Measurements from ENCODE around the gene NACA. TPM values are rescaled to one million over a fixed set of nuclear protein-coding genes. Genes with fewer than 3 reads are reported as not detected.

Gene NACA
- total RNA-seq, 1 donor from 2014 or later, result 680 TPM

DNA sequence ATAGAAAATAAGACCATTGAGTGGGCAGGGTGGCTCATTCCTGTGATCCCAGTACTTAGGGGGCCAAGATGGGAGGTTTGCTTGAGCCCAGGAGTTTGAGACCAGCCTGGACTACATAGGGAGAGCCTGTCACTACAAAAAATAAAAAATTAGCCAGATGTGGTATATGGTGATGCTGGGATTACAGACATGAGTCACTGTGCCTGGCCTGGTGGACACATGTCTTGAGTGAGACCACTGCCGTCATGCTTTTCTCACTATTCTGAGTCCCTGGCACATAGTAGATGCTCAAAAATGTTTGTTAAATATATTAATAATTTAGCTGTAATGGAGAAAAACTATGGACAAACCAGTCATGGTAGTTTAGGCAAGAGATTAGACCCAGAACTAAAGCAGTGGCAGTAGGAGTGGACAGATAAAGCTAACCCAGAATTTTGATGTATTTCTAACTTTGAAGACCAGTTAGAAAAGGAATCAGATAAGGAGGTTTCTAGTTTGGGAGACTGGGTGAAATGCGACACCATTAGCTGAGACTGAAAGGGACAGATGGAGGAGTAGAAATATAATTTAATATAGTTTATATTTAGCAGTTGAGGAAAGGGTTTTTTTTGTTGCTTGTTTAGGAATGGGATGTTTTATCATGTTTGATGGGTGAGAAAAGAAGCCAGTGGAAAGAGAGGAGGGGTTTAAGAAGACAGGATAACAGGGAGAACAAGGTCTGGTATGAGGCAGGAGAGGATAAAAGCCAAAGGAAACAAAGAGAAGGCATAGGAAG lies 29.6 kb downstream of the NACA start:
- DNase-seq (ENCODE audit: low read depth) (no peak), FAIRE-seq (no peak)
- Histone ChIP-seq H3K27me3 (ENCODE audit: insufficient read depth, low read length) (no peaks in the 10 kb centered on the region), H3K4me2 (ENCODE audit: low read length) (no peak overlapping the region), H3K27ac (ENCODE audit: low read depth, low read length) (no peak overlapping the region), H4K20me1 (ENCODE audit: insufficient read depth, low read length) (no peaks in the 10 kb centered on the region), H3K4me1 (ENCODE audit: insufficient read depth, low read length) (no peaks in the 10 kb centered on the region), H3K4me3 (ENCODE audit: insufficient read depth, low read depth, low read length) (no peak overlapping the region), H3K9ac (ENCODE audit: low read length) (no peak overlapping the region), H3K36me3 (ENCODE audit: insufficient read depth, low read length) (no peaks in the 10 kb centered on the region), H3K9me3 (ENCODE audit: insufficient read depth, low read depth, low read length) (no peaks in the 10 kb centered on the region), H3K79me2 (ENCODE audit: insufficient read depth, low read length) (no peaks in the 10 kb centered on the region), H2AFZ (ENCODE audit: low read depth, low read length) (no peak overlapping the region)
- Mint-ChIP-seq H3K36me3 (ENCODE audit: low read depth, unreplicated experiment) (no peaks in the 10 kb centered on the region), H3K9me3 (ENCODE audit: unreplicated experiment) (no peaks in the 10 kb centered on the region), H3K4me3 (ENCODE audit: unreplicated experiment) (no peak overlapping the region), H3K27ac (ENCODE audit: unreplicated experiment) (no peak overlapping the region), H3K4me1 (ENCODE audit: low read depth, unreplicated experiment) (no peaks in the 10 kb centered on the region), H3K27me3 (ENCODE audit: low read depth, unreplicated experiment) (no peaks in the 10 kb centered on the region)
- TF ChIP-seq, protein P1, sequence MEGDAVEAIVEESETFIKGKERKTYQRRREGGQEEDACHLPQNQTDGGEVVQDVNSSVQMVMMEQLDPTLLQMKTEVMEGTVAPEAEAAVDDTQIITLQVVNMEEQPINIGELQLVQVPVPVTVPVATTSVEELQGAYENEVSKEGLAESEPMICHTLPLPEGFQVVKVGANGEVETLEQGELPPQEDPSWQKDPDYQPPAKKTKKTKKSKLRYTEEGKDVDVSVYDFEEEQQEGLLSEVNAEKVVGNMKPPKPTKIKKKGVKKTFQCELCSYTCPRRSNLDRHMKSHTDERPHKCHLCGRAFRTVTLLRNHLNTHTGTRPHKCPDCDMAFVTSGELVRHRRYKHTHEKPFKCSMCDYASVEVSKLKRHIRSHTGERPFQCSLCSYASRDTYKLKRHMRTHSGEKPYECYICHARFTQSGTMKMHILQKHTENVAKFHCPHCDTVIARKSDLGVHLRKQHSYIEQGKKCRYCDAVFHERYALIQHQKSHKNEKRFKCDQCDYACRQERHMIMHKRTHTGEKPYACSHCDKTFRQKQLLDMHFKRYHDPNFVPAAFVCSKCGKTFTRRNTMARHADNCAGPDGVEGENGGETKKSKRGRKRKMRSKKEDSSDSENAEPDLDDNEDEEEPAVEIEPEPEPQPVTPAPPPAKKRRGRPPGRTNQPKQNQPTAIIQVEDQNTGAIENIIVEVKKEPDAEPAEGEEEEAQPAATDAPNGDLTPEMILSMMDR (IDR thresholded peaks at IDR 0.05; ENCODE audit: insufficient read depth, low read depth, low read length), result no peak
- no peak for TF ChIP-seq EZH2 (IDR thresholded peaks at IDR 0.05; ENCODE audit: insufficient read depth, low read length)

DNA sequence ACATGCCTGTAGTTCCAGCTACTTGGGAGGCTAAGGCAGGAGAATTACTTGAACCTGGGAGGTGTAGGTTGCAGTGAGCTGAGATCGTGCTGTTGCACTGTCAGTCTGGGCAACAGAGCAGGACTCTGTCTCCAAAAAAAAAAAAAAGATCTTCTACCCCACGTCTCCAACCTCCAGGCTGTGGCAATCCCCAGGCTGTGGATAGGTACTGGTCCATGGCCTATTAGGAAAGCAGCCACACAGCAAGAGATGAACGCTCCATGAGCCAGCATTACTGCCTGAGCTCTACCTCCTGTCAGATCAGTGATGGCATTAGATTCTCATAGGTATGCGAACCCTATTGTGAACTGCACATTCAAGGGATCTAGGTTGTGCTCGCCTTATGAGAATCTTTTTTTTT lies 30.9 kb downstream of the NACA start:
- no peaks in the 10 kb centered on the region for H4K20me1 ChIP-seq (ENCODE audit: insufficient read depth, low read length)
- H3K9me3 ChIP-seq (ENCODE audit: insufficient read depth, low read depth, low read length), result no peaks in the 10 kb centered on the region
- H3K4me3 Mint-ChIP-seq (ENCODE audit: unreplicated experiment), result no peak overlapping the region
- no peaks in the 10 kb centered on the region for H3K27me3 ChIP-seq (ENCODE audit: insufficient read depth, low read length)
- H3K27me3 Mint-ChIP-seq (ENCODE audit: low read depth, unreplicated experiment), result no peaks in the 10 kb centered on the region
- DNase-seq (ENCODE audit: low read depth) (no peak), FAIRE-seq (no peak)
- H3K9me3 Mint-ChIP-seq (ENCODE audit: unreplicated experiment), result no peaks in the 10 kb centered on the region
- no peak for TF ChIP-seq EZH2 (IDR thresholded peaks at IDR 0.05; ENCODE audit: insufficient read depth, low read length)
- peaks cover 2% of the 10 kb centered on the region for H3K4me1 ChIP-seq (ENCODE audit: insufficient read depth, low read length)
- H3K9ac ChIP-seq (ENCODE audit: low read length), result no peak overlapping the region
- H3K27ac Mint-ChIP-seq (ENCODE audit: unreplicated experiment), result no peak overlapping the region
- H3K36me3 ChIP-seq (ENCODE audit: insufficient read depth, low read length), result no peaks in the 10 kb centered on the region
- H3K79me2 ChIP-seq (ENCODE audit: insufficient read depth, low read length), result no peaks in the 10 kb centered on the region
- no peaks in the 10 kb centered on the region for H3K4me1 Mint-ChIP-seq (ENCODE audit: low read depth, unreplicated experiment)
- no peak overlapping the region for H3K4me2 ChIP-seq (ENCODE audit: low read length)
- no peak overlapping the region for H3K4me3 ChIP-seq (ENCODE audit: insufficient read depth, low read depth, low read length)
- H3K36me3 Mint-ChIP-seq (ENCODE audit: low read depth, unreplicated experiment), result no peaks in the 10 kb centered on the region
- H3K27ac ChIP-seq (ENCODE audit: low read depth, low read length), result no peak overlapping the region
- no peak overlapping the region for H2AFZ ChIP-seq (ENCODE audit: low read depth, low read length)

DNA sequence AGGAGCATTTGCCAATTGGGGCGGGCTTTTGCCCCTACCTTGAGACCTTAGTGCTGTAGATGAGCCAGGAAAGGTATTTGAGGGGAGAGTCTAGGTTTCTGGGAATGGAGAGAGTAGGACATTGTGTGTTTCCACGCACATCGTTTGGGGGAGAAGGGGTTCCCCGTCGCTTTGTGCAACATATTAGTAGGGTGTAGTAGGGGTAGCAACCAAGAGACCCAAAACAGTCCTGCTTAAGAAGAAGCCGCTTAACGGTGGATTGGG lies 36.3 kb downstream of the NACA start:
- FAIRE-seq (no peak), DNase-seq (ENCODE audit: low read depth) (no peak)
- H3K4me1 ChIP-seq (ENCODE audit: insufficient read depth, low read length), result peaks cover 19% of the 10 kb centered on the region
- no peaks in the 10 kb centered on the region for H3K9me3 Mint-ChIP-seq (ENCODE audit: unreplicated experiment)
- peaks cover 43% of the 10 kb centered on the region for H3K79me2 ChIP-seq (ENCODE audit: insufficient read depth, low read length)
- H3K27me3 ChIP-seq (ENCODE audit: insufficient read depth, low read length), result no peaks in the 10 kb centered on the region
- H4K20me1 ChIP-seq (ENCODE audit: insufficient read depth, low read length), result peaks cover 38% of the 10 kb centered on the region
- H3K4me3 Mint-ChIP-seq (ENCODE audit: unreplicated experiment), result peak overlapping the region; percentile 98
- H3K4me2 ChIP-seq (ENCODE audit: low read length), result peak overlapping the region; percentile 84
- peak overlapping the region; percentile 86 for H2AFZ ChIP-seq (ENCODE audit: low read depth, low read length)
- peak overlapping the region; percentile 88 for H3K9ac ChIP-seq (ENCODE audit: low read length)
- peaks cover 10% of the 10 kb centered on the region for H3K4me1 Mint-ChIP-seq (ENCODE audit: low read depth, unreplicated experiment)
- H3K9me3 ChIP-seq (ENCODE audit: insufficient read depth, low read depth, low read length), result no peaks in the 10 kb centered on the region
- peak overlapping the region; percentile 93 for H3K27ac ChIP-seq (ENCODE audit: low read depth, low read length)
- peaks cover 3% of the 10 kb centered on the region for H3K36me3 Mint-ChIP-seq (ENCODE audit: low read depth, unreplicated experiment)
- TF ChIP-seq EZH2 (IDR thresholded peaks at IDR 0.05; ENCODE audit: insufficient read depth, low read length), result no peak
- TF ChIP-seq, protein P1 (IDR thresholded peaks at IDR 0.05; ENCODE audit: insufficient read depth, low read depth, low read length), result no peak
- no peaks in the 10 kb centered on the region for H3K27me3 Mint-ChIP-seq (ENCODE audit: low read depth, unreplicated experiment)
- H3K36me3 ChIP-seq (ENCODE audit: insufficient read depth, low read length), result peaks cover 2% of the 10 kb centered on the region
- H3K4me3 ChIP-seq (ENCODE audit: insufficient read depth, low read depth, low read length), result peak overlapping the region; percentile 69
- H3K27ac Mint-ChIP-seq (ENCODE audit: unreplicated experiment), result peak overlapping the region; percentile 96

All from astrocyte (in vitro differentiated cells and primary cell).